Body of pancreas (tissue), 4 donors: ENCODE data around the gene PFN4. TPM values are rescaled to one million over a fixed set of nuclear protein-coding genes. Genes with fewer than 3 reads are reported as not detected.

Experiments used
- ATAC-seq: fragments of 150-250 bp; one replicate; pipeline ENCODE4 v1.9.1; 2016
- DNase-seq, 4 donors: peaks; one replicate each; pipeline ENCODE4 v3.0.0-alpha.2; 2019
- H3K27ac ChIP-seq, 4 donors: fragments of 200-600 bp; sonication (generic); 1 replicate in 3 of 4; 2 replicates in 1 of 4; pipeline versions ENCODE4 v1.5.1 to v1.6.1; 2016 to 2019; ENCODE audit warnings: mild to moderate bottlenecking in 1 of 4, mixed read lengths in 1 of 4, moderate library complexity in 1 of 4
- H3K27me3 ChIP-seq, 2 donors: fragments of 200-600 bp; sonication (generic); one replicate each; pipeline ENCODE4 v1.6.0; 2016; ENCODE audit warnings: mild to moderate bottlenecking in 1 of 2
- H3K36me3 ChIP-seq, 2 donors: fragments of 200-600 bp; sonication (generic); replicated peaks in 1 of 2; 2 replicates each; pipeline ENCODE4 v1.5.1; 2016; ENCODE audit warnings: low read depth in 2 of 2; ENCODE audit not compliant: insufficient read depth in 1 of 2
- H3K4me1 ChIP-seq: fragments of 200-600 bp; sonication (generic); one replicate; pipeline ENCODE4 v1.6.0; 2016
- H3K4me3 ChIP-seq, 2 donors: fragments of 200-600 bp; sonication (generic); 1 replicate in 1 of 2; 2 replicates in 1 of 2; pipeline ENCODE4 v1.5.1; 2016 to 2019
- H3K9me3 ChIP-seq, 3 donors: fragments of 200-600 bp; sonication (generic); 1 replicate in 2 of 3; 2 replicates in 1 of 3; pipeline ENCODE4 v1.5.1; 2016
- CTCF ChIP-seq, 7 experiments: fragments of 450-650 bp in 4 of 7; fragments of 200-600 bp in 3 of 7; sonication (generic) in 3 of 7; IDR thresholded peaks; one replicate each; pipeline ENCODE4 v1.5.1; 2016 to 2019; ENCODE audit warnings: antibody characterized with exemption in 7 of 7
- POLR2A ChIP-seq, 3 donors: fragments of 450-650 bp; IDR thresholded peaks; one replicate each; pipeline ENCODE4 v1.6.1; 2016; ENCODE audit warnings: antibody characterized with exemption in 3 of 3, mild to moderate bottlenecking in 2 of 3
- WGBS, 2 donors: methylation state at CpG; one replicate each; pipeline ENCODE4 v1.1.5; 2017; 5-methylcytosine and 5-hydroxymethylcytosine counted together
- intact Hi-C: fragments of 100-400 bp; cut with DNase I; formaldehyde crosslinking; loops from one replicate; pipeline ENCODE4 v1.15.1; 2023
- total RNA-seq, 2 donors: library from RNA; depleted of rRNA; stranded (reverse); fragments of >200 nt; gene quantifications; one replicate each; pipeline ENCODE4 v1.1.0, GENCODE V29; 2016

PFN4 gene
- total RNA-seq, 2 donors from 2014 or later: not detected

GRCh38 chr2:24073816-24074215 lies 49.3 kb downstream of the PFN4 start:
- H3K36me3 ChIP-seq: peaks cover 0 to 6% of the 10 kb centered on the region in 2 donors

GRCh38 chr2:24072259-24072658 lies 50.9 kb downstream of the PFN4 start:
- 92 to 93% methylated on average over 4 of the region's 4 CpGs for WGBS, 2 donors
- intact Hi-C loops: no loop called here
- Histone ChIP-seq H3K9me3 (no peaks in the 10 kb centered on the region), H3K27me3 (no peaks in the 10 kb centered on the region), H3K4me3 (no peak overlapping the region), H3K4me1 (peaks cover 17% of the 10 kb centered on the region), H3K27ac (no peak overlapping the region), H3K36me3 (peaks cover 0 to 13% of the 10 kb centered on the region in 2 donors)
- no peak for ATAC-seq
- DNase-seq: no peak
- TF ChIP-seq CTCF (IDR thresholded peaks at IDR 0.05) (no peak), POLR2A (IDR thresholded peaks at IDR 0.05) (no peak)

More at GRCh38 chr2:24073816-24074215, 49.3 kb downstream of the PFN4 start:
- DNase-seq: no peak
- no peak for ATAC-seq
- TF ChIP-seq CTCF (IDR thresholded peaks at IDR 0.05): no peak
- no peak for TF ChIP-seq POLR2A (IDR thresholded peaks at IDR 0.05)
- Histone ChIP-seq H3K27ac (no peak overlapping the region), H3K27me3 (no peaks in the 10 kb centered on the region), H3K9me3 (no peaks in the 10 kb centered on the region), H3K4me1 (peaks cover 26% of the 10 kb centered on the region), H3K4me3 (no peak overlapping the region)
- intact Hi-C loops: no loop called here
- WGBS, 2 donors: 83 to 86% methylated on average over 6 of the region's 6 CpGs

GRCh38 chr2:24065341-24065740 lies 57.8 kb downstream of the PFN4 start:
- H3K27ac ChIP-seq: no peak overlapping the region
- H3K4me3 ChIP-seq: no peak overlapping the region
- no peaks in the 10 kb centered on the region for H3K4me1 ChIP-seq
- peaks cover 0 to 14% of the 10 kb centered on the region in 2 donors for H3K36me3 ChIP-seq
- WGBS, 2 donors: 71 to 75% methylated on average over 2 of the region's 2 CpGs
- H3K9me3 ChIP-seq: no peaks in the 10 kb centered on the region
- ATAC-seq (no peak), DNase-seq (no peak)
- no peaks in the 10 kb centered on the region for H3K27me3 ChIP-seq
- TF ChIP-seq CTCF (IDR thresholded peaks at IDR 0.05) (no peak), POLR2A (IDR thresholded peaks at IDR 0.05) (no peak)
- intact Hi-C loops: loop anchor here (10.0 kb wide), 1 partner anchor 111 kb away; no protein-coding TSS in a partner anchor

Other genes starting within 250 kb of the PFN4 start
- 10 to 100 TPM; 16.8 to 20.0 TPM for gene ATAD2B, start 196.2 kb downstream of the PFN4 start, total RNA-seq
- gene UBXN2A, start 182.9 kb downstream of the PFN4 start, total RNA-seq: 1 to 10 TPM; 4.0 to 7.3 TPM
- not detected for gene MFSD2B, start 113.2 kb downstream of the PFN4 start, total RNA-seq
- gene WDCP, start 75.9 kb downstream of the PFN4 start, total RNA-seq: 1 to 10 TPM; 2.6 to 3.9 TPM
- 10 to 100 TPM; 10.5 to 12.7 TPM for gene FKBP1B, start 73.6 kb downstream of the PFN4 start, total RNA-seq
- 10 to 100 TPM; 21.4 to 42.8 TPM for gene SF3B6, start 47.0 kb downstream of the PFN4 start, total RNA-seq
- 10 to 100 TPM; 18.5 to 36.8 TPM for gene TP53I3, start 38.5 kb downstream of the PFN4 start, total RNA-seq
- 10 to 100 TPM in 1 of 2 donors, 1 to 10 TPM in 1; 6.5 to 56.7 TPM for gene FAM228B, start 135 bp upstream of the PFN4 start, total RNA-seq
- gene FAM228A, start 51.7 kb upstream of the PFN4 start, total RNA-seq: not detected
- gene ITSN2, start 237.2 kb upstream of the PFN4 start, total RNA-seq: 10 to 100 TPM; 32.9 to 61.0 TPM